GDM1 (cell line): ENCODE measurements around the gene EGLN3.

Experiments
- DNase-seq: peaks from one replicate; lab custom pipeline; 2025; lab: John Stamatoyannopoulos, UW

Gene EGLN3

DNA sequence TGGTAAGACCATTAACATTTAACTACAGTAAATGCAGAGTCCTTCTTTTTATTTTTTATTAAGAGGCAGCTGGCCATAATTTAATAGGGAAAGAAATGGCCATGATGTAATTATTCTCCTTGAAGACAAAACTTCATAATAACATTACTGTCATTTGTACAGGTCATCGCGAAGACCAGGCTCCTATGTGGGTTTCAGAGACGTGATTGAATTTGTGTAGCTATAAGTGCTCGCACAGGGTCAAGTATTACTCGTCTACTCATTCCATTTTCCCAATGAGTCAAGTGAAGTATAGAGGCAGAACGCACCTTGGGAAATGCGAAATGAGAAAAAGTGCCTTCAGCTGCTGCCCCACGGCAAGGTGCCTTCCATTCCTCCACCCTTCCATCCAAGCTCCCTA lies 40.4 kb downstream of the EGLN3 start:
- no peak for DNase-seq

DNA sequence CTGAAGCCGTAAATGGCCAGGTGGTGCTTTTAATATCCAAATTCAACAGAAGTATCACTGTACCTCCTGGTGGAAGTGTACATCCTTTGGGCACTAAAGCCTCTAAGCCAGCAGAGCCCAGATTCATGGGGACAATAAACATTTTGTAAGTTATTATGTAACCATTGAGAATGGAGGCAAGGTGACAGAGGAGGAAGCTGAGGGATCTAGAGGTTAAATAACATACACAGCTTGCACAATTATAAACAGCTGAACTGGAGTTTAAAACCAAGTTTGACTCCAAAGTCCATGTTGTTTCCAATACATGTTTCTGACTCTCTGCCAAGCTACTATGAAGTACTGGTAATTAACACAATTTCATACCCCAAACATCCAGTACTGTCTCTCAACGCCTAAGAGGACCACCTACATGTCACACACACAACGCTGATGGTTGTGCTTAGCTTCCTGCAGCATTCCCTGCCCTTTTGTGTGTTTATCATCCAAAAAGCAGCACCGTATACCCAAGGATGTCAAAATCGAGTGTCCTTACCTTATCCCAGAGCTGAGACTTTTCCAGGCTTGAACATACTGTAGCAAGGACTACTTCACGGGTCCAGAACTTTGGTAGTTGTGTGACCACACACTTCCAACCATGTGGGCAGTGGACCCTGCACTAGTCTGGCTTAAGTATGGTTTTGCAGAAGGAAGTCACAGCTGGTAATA lies 41.3 kb downstream of the EGLN3 start:
- DNase-seq: no peak

DNA sequence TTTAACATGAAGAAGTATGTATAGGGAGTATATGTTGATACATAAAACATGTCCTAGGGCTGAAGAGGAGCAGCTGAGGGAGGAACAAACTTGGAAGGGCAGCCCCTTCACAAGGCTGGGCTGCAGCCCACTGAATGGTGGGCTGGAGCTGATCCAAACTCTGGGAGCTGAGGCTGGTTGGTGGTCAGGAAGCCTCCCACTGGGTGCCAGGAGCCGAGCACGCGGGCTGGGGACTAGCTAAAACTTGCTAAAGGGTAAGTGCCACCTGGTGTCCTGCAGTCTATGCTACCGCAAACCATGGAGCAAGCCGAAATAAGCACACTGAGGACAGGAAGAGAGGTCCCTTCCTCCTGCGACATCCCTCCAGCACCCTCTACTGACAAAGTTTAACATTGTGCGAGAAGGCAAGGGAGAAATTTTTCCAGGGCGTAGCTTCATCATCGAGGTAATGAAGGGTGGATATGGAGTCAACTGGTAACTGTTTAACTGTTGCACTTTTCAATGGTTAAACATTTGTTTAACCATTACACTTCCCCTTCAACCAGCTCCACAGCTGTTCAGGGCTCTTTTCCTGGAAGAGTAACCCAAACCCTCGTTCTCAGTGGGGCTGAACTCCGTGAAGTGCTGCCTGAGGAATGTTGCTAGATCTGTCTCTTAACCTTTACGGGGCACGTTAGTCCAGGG lies 42.2 kb downstream of the EGLN3 start:
- no peak for DNase-seq

DNA sequence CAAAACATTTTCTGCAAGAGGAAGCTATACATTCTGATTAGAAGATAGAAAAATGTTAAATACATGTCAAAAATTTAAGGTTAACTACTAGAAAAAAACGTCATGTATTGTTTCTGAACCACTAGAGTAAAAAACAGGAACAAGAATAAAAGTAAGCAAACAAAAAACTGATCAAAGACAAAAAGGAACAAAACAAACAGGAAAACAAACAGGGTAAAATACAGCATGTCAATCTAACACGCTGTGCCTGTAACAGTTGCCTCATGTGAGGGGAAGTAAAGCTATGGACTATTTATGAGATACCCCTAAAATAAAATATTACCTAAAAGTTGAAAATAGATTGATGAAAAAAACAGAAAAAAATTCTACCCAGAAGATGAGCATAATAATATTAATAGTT lies 43.9 kb downstream of the EGLN3 start:
- no peak for DNase-seq

DNA sequence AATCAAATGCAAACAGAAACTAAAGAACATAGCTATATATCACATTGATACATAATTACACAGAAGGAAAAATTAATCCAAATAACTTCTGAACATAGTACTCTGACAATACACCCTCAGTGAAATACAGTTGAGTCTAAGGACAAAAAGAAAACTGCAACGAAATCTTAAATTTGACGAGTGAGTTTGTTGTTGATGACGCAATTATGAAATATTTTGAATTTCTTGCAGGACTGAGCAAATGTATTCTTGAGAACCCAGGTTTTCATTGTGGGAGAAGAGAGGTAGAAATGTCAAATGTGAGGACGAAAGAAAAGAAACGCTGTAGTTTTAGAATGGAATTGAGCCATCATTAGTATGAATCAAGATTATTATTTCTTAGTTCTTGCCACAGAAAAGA lies 46.3 kb downstream of the EGLN3 start:
- DNase-seq: no peak

DNA sequence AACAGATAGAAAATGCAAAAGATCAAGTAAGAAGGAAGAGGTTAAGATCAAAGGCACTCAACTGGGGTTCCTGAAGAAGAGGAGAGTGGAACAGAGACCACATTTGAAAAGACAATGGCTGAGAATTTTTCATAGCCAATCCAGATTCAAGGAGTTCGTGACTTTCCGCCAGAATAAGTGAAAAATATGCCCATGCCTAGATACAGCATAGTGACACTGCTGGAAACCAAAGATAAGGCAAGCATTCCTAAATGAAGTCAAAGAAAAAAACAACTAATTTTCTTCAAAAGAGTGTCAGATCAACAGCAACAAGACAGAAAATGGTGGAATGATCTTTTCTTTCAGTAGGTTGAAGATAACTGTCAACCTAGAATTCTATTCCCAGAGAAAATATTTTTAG lies 47.5 kb downstream of the EGLN3 start:
- no peak for DNase-seq

DNA sequence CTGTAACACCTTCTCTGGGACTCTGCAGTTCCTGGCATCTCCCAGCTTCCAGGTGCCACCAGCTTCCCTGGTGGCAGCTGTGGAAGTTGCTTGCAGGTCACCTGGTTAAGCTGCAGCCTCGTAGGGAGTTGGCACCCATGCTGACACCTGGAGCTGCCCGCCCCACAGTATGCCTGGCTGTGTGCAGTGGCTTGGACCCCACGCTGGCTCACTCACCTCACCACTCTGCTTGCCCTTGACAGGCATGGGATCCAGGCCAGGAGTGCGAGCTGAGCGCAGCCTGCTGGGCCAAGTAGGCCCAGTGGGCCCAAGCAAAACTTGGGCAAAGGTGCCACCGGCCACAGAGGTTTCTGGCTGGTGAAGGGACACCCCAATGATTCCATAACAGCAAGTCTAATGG lies 48.5 kb downstream of the EGLN3 start:
- DNase-seq: no peak

DNA sequence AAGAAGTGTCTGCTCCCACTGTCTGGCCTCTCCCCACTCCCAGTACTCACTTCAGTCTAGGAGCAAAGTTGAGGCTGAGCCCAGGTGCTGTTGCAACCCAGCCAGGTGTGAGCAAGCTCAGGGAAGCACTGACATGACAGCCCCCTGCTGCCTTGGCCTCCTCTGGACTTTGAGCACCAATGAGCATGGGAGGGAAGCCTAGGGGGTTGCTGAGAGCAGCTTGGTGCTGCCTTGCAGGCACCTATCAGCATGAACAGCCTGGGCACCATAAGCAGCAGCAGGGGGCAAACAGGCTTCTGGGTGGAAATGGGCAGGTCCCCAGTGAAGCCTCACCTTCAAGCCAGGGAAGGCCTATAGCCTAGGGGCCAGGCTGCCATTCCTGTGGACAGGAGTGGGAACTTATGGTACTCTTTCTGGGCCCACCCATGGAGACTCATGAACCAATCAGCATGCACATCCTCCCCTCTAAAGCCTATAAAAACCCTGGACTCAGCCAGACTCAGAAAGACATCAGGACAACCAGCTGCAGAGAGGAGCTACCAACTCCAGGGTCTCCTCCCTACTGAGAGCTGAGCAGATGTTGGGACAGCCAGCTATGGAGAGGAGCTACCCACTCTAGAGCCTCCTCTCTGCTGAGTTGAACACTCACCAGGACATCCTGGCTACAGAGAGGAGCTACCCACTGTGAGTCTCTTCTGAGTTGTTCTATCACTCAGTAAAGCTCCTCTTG lies 49.3 kb downstream of the EGLN3 start:
- DNase-seq: no peak

DNA sequence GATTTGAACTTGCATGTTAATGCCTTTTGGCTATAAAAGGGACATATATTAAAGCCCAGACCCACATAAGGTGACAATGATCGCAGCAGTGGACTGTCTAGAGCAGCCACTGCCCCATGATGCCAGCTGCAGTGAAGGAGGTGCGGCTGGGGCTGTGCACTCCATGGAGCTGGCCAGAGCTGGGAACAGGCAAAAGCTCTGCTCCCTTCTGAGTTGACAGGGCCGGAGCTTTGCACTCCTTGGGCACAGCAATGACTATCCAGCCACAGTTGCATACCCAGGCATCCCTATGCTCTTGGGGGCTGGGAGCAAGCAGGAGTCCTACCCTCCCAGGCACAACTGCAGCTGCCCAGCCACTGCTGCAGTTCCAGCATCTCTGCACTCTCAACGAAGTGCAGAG lies 50.2 kb downstream of the EGLN3 start:
- DNase-seq: no peak

DNA sequence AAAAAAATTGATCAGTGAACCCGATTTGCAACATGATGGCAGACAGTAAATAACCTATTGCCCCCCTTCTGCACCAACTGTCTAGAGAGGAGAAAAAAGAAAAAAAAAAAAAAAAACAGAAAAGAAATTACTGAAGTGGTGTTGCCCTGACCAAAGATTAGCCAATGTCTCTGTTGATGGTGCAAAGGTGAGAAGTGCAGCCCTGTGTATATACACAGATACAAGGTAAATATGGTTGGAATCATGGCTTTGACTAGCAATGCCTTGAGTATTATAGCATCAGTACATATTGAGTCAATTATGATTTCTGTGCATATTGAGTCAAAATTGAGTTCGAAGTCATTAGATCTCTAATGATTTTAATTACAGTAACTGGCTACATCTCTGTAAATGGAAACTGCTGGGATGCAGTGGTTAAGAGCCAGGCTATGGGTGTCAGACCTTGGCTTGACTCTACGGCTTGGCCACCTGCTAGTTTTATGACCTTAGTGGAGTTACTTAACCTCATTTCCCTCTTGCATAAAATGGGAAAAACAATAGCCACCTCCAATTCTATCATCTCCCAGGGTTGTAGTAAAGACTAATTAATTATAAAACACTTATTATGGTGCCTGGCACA lies 51.0 kb downstream of the EGLN3 start:
- no peak for DNase-seq

DNA sequence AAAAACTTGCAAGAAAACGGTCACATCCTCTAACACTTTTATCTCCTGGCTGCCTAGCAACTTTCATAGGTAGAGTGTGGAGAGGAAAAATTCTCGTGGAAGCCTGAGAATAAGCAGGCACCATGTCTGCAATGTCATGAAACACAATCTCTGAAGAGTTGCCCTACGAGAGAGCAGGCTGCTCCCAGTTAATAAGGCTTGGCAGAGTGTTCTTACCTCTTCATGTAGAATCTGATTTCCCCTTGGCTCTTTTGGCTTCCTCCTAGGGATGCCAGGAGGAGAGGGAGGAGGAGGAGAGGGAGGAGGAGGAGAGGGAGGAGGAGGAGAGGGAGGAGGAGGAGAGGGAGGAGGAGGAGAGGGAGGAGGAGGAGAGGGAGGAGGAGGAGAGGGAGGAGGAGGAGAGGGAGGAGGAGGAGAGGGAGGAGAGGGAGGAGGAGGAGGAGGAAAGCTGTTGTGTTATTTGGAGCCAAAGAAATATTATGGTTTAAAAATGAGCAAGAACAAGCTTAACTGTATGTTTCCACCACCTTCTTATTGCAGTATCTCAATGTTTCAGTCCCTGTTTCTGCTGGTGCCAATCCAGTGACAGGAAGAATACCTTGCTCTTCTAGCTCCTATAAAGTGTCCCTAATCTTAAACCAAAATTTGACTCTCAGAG lies 52.9 kb downstream of the EGLN3 start:
- no peak for DNase-seq

DNA sequence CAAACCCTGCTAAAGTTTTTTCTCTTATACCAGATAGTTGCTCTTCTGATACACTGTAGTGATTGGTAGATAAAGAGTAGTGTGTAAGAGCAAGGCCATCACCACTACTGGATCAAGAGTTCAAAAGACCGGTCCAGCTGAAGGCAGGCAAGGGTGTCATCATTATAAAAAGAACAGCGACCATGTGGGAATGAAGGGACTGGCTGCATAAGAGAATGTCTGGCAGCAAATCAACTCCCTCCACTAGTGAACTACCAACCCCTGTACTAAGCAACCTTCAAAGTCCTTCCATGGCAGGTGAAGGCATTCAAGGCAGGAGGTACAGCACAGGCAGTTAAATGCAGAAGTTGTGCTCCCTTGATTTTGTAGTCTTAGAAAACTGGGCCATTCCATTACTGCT lies 53.5 kb downstream of the EGLN3 start:
- DNase-seq: no peak

DNA sequence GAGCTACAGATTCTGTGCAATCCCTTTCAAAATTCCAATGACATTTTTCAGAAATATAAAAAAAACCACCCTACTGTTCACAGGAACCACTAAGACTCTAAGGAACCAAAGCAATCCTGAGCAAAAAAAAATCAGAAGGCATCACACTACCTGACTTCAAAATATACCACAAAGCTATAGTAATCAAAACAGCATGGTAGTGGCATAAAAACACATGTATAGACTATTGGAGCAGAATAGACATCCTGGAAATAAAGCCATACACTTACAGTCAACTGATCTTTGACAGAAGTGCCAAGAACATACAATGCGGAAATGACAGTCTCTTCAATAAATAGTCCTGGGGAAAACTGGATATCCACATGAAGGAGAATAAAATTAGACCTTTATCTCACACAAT lies 56.5 kb downstream of the EGLN3 start:
- DNase-seq: no peak

DNA sequence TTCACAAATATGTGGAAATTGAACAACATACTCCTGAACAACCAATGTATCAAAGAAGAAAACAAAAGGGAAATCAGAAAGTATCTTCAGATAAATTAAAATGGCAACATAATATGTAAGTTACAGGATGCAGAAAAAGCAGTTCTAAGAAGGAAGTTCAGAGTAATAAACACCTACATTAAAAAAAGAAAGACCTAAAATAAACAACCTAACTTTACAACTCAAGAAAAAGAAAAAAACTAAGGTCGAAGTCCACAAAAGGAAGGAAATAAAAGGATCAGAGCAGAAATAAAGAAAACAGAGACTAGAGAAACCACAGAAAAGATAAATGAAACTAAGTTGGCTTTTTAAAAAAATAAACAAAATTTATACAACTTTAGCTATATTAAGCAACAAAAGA lies 59.2 kb downstream of the EGLN3 start:
- no peak for DNase-seq

DNA sequence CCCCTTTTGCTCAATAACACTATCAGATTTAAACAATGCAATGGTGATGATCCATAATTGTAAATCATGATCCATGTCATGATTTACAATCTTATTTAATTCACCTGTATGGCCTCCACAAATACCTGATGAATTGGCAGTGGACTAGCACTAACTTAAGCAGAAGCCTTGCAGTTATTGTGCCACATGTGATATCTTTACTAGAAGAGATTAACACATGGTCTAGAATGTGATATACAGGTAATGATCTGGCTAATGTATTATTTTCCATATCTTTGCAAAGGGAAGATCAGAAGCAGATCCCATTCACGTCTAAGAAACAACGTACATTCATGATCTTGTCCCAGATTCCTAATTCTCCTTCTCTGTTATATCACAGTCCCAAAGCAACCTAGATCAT lies 66.0 kb downstream of the EGLN3 start:
- DNase-seq: no peak

DNA sequence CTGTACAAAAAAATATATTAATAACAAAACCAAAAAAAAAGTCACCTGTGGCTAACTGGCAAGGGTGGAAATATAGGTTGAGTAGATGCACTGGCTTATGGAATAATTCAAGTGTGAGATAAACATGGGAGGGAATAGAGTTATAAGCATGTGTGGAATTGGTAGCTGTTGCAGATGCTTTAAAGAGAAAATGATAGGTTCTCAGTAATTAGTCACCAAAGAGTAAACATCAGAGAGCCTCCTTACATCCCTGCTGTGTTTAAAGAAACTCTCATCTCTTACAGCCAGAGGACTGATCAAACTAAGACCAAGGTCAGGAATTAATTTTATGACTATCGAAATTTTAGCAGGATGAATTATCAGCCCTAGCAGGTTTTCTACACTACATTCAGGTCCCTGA lies 70.5 kb downstream of the EGLN3 start:
- DNase-seq: no peak

DNA sequence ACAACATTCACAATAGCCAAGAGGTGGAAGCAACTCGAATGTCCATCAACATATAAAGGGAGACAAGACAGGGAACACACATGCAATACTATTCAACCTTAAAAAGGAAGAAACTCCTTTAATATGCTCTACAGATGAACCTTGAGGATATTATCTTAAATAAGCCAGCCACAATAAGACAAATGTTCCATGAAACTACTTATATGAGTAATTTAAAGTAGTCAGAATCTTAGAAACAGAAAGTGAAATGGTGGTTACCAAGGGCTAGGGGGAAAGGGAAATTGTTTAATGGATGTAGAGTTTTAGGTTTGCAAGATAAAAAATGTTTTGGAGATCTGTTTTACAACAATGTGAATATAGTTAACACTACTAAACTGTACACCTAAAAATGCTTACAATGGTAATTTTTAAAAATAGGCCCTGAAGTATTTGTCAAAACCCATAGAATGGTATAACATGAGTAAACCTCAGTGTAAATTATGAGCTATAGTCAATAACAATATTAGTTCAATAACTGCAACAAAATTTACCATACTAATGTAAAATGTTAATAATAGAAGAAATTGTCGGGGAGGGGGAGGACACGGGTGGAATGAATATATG lies 71.1 kb downstream of the EGLN3 start:
- no peak for DNase-seq

DNA sequence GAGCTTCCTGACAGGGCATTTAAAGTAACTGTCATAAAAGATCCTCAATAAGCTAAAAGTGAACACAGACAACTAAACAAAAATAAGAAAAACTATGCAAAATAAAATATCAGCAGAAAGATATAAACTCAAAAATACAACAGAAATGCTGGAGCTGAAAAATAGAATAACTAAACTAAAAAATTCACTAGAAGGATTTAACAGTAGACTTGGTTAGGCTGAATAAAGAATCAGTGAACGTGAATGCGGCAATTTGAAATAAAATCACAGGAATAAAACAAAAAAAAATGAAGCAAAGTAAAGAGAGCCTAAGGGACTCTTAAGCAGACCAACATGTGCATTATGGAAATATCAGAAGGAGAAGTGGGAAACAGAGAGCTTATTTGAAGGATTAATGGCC lies 74.6 kb downstream of the EGLN3 start:
- no peak for DNase-seq
